NCI-H460 (cell line): Measurements from ENCODE around the gene UNC119. TPM values are rescaled to one million over a fixed set of nuclear protein-coding genes. Genes with fewer than 3 reads are reported as not detected.

Experiments used
- DNase-seq: peaks from one replicate; pipeline ENCODE4 v3.0.0-alpha.2; 2016; ENCODE audit warnings: low read depth; ENCODE audit errors: extremely low read depth
- total RNA-seq: library from RNA; depleted of rRNA; stranded (reverse); fragments of >200 nt; shearing (Covaris generic); gene quantifications from 2 replicates; pipeline ENCODE4 v1.2.3, GENCODE V29; 2014

The UNC119 gene
- total RNA-seq, 1 experiment from 2014 or later: 23.6 TPM

- DNase-seq: no peak
These were observed 7.3 kb downstream of the UNC119 start for GRCh38 chr17:28545141-28545503.

- DNase-seq: no peak
These were observed 7.9 kb downstream of the UNC119 start for GRCh38 chr17:28544402-28545140.

GRCh38 chr17:28541439-28541838 is 11.0 kb downstream of the UNC119 start:
- DNase-seq: no peak

- no peak for DNase-seq
These were observed 12.2 kb downstream of the UNC119 start for GRCh38 chr17:28540231-28540630.

GRCh38 chr17:28538296-28538895 is 14.0 kb downstream of the UNC119 start:
- no peak for DNase-seq

- DNase-seq: no peak
These were observed 15.2 kb downstream of the UNC119 start for GRCh38 chr17:28537219-28537610.

- DNase-seq: no peak
These were observed 15.7 kb downstream of the UNC119 start for GRCh38 chr17:28536532-28537218.

GRCh38 chr17:28534740-28535375 is 17.6 kb downstream of the UNC119 start:
- DNase-seq: no peak

GRCh38 chr17:28533091-28533807 is 19.2 kb downstream of the UNC119 start:
- DNase-seq: no peak

- DNase-seq: no peak
These were observed 20.1 kb downstream of the UNC119 start for GRCh38 chr17:28532050-28532960.

- no peak for DNase-seq
These were observed 21.5 kb downstream of the UNC119 start for GRCh38 chr17:28530926-28531325.

GRCh38 chr17:28530250-28530649 is 22.2 kb downstream of the UNC119 start:
- no peak for DNase-seq

GRCh38 chr17:28529013-28529400 is 23.4 kb downstream of the UNC119 start:
- no peak for DNase-seq

- DNase-seq: no peak
These were observed 24.0 kb downstream of the UNC119 start for GRCh38 chr17:28528327-28529012.

- DNase-seq: no peak
These were observed 24.6 kb downstream of the UNC119 start for GRCh38 chr17:28527859-28528258.

- no peak for DNase-seq
These were observed 25.2 kb downstream of the UNC119 start for GRCh38 chr17:28527181-28527681.

- DNase-seq: no peak
These were observed 26.0 kb downstream of the UNC119 start for GRCh38 chr17:28526381-28526780.

GRCh38 chr17:28524476-28525424 is 27.7 kb downstream of the UNC119 start:
- DNase-seq: peak; percentile 44
